Stomach (tissue), 4 donors: ENCODE data around the gene FAM120B.

Experiments used
- CTCF ChIP-seq, 7 experiments: fragments of 450-650 bp in 4 of 7; fragments of 200-600 bp in 3 of 7; sonication (generic) in 3 of 7; IDR thresholded peaks; one replicate each; pipeline ENCODE4 v1.5.1; 2016 to 2019; ENCODE audit warnings: antibody characterized with exemption in 7 of 7, control low read depth in 2 of 7, mild to moderate bottlenecking in 1 of 7
- EP300 ChIP-seq: sonication (generic); formaldehyde crosslinking; IDR thresholded peaks from one replicate; pipeline ENCODE4 v1.6.1; 2017; ENCODE audit warnings: antibody characterized with exemption
- POLR2AphosphoS5 ChIP-seq, 3 donors: sonication (generic); formaldehyde crosslinking; IDR thresholded peaks; one replicate each; pipeline ENCODE4 v1.6.1; 2016; ENCODE audit warnings: antibody characterized with exemption in 3 of 3

- TF ChIP-seq POLR2AphosphoS5 (IDR thresholded peaks at IDR 0.05) = no peak
- TF ChIP-seq EP300 = no peak
- TF ChIP-seq CTCF (IDR thresholded peaks at IDR 0.05) = no peak
These were observed 138.9 kb downstream of the FAM120B start for GRCh38 chr6:170445487-170445886.
